ENCODE results near the gene CABYR.

Gene CABYR

GRCh38 chr18:24188120-24188519, 49.3 kb downstream of the CABYR start:
- no peaks in the 10 kb centered on the region for H3K27me3 ChIP-seq (ENCODE audit: insufficient read depth, low read depth, severe bottlenecking)
- no peaks in the 10 kb centered on the region for H3K9me3 ChIP-seq (ENCODE audit: severe bottlenecking)
- H3K4me3 ChIP-seq (ENCODE audit: low read depth, low read length), result no peak overlapping the region
- DNase-seq, result no peak
- no peak for TF ChIP-seq CTCF (IDR thresholded peaks at IDR 0.05; ENCODE audit: low read depth, low read length)
- no peak overlapping the region for H3K27ac ChIP-seq
- H3K36me3 ChIP-seq, result no peaks in the 10 kb centered on the region

- Histone ChIP-seq H3K36me3 (no peaks in the 10 kb centered on the region), H3K27me3 (ENCODE audit: insufficient read depth, low read depth, severe bottlenecking) (no peaks in the 10 kb centered on the region), H3K4me3 (ENCODE audit: low read depth, low read length) (no peak overlapping the region), H3K27ac (no peak overlapping the region), H3K9me3 (ENCODE audit: severe bottlenecking) (no peaks in the 10 kb centered on the region)
- DNase-seq, result no peak
- no peak for TF ChIP-seq CTCF (IDR thresholded peaks at IDR 0.05; ENCODE audit: low read depth, low read length)
Observed at GRCh38 chr18:24189007-24189528, 50.2 kb downstream of the CABYR start.

GRCh38 chr18:24189664-24190346, 50.9 kb downstream of the CABYR start:
- DNase-seq, result no peak
- Histone ChIP-seq H3K27me3 (ENCODE audit: insufficient read depth, low read depth, severe bottlenecking) (no peaks in the 10 kb centered on the region), H3K36me3 (no peaks in the 10 kb centered on the region), H3K4me3 (ENCODE audit: low read depth, low read length) (no peak overlapping the region), H3K27ac (no peak overlapping the region), H3K9me3 (ENCODE audit: severe bottlenecking) (no peaks in the 10 kb centered on the region)
- no peak for TF ChIP-seq CTCF (IDR thresholded peaks at IDR 0.05; ENCODE audit: low read depth, low read length)

GRCh38 chr18:24190590-24190989, 51.7 kb downstream of the CABYR start:
- no peak for DNase-seq
- H3K27ac ChIP-seq, result no peak overlapping the region
- no peaks in the 10 kb centered on the region for H3K36me3 ChIP-seq
- H3K4me3 ChIP-seq (ENCODE audit: low read depth, low read length), result no peak overlapping the region
- TF ChIP-seq CTCF (IDR thresholded peaks at IDR 0.05; ENCODE audit: low read depth, low read length), result no peak
- H3K9me3 ChIP-seq (ENCODE audit: severe bottlenecking), result no peaks in the 10 kb centered on the region
- no peaks in the 10 kb centered on the region for H3K27me3 ChIP-seq (ENCODE audit: insufficient read depth, low read depth, severe bottlenecking)

- no peaks in the 10 kb centered on the region for H3K36me3 ChIP-seq
- H3K4me3 ChIP-seq (ENCODE audit: low read depth, low read length), result no peak overlapping the region
- H3K27ac ChIP-seq, result no peak overlapping the region
- no peaks in the 10 kb centered on the region for H3K9me3 ChIP-seq (ENCODE audit: severe bottlenecking)
- TF ChIP-seq CTCF (IDR thresholded peaks at IDR 0.05; ENCODE audit: low read depth, low read length), result no peak
- DNase-seq, result no peak
- no peaks in the 10 kb centered on the region for H3K27me3 ChIP-seq (ENCODE audit: insufficient read depth, low read depth, severe bottlenecking)
Observed at GRCh38 chr18:24195296-24196053, 56.6 kb downstream of the CABYR start.

Data from WERI-Rb-1 (cell line).